ENCODE data around the gene OGDH. TPM values are rescaled to one million over a fixed set of nuclear protein-coding genes. Genes with fewer than 3 reads are reported as not detected.

OGDH gene
- total and polyA plus RNA-seq, 2 experiments from 2014 or later = 13.5 to 76.9 TPM

Other genes starting within 250 kb of the OGDH start
- 42.7 and 52.9 TPM in 2 replicates for gene NUDCD3, start 116.0 kb upstream of the OGDH start, total RNA-seq (2014; rRNA removed; shearing (Covaris generic))
- 35.0 and 35.7 TPM in 2 replicates for gene NUDCD3, start 116.0 kb upstream of the OGDH start, polyA plus RNA-seq (2016; fragmentation: Nextera tagmentation; extraction: Ambion mirVana)
- not detected in 2 replicates for gene NPC1L1, start 65.3 kb upstream of the OGDH start, total RNA-seq (2014; rRNA removed; shearing (Covaris generic))
- gene NPC1L1, start 65.3 kb upstream of the OGDH start, polyA plus RNA-seq (2016; fragmentation: Nextera tagmentation; extraction: Ambion mirVana) = 0.03 and 0.05 TPM in 2 replicates
- 70.5 and 72.3 TPM in 2 replicates for gene DDX56, start 32.7 kb upstream of the OGDH start, total RNA-seq (2014; rRNA removed; shearing (Covaris generic))
- gene DDX56, start 32.7 kb upstream of the OGDH start, polyA plus RNA-seq (2016; fragmentation: Nextera tagmentation; extraction: Ambion mirVana) = 43.9 and 44.1 TPM in 2 replicates
- 75.1 and 98.5 TPM in 2 replicates for gene TMED4, start 24.4 kb upstream of the OGDH start, total RNA-seq (2014; rRNA removed; shearing (Covaris generic))
- gene TMED4, start 24.4 kb upstream of the OGDH start, polyA plus RNA-seq (2016; fragmentation: Nextera tagmentation; extraction: Ambion mirVana) = 41.8 and 43.5 TPM in 2 replicates
- 30.4 and 46.1 TPM in 2 replicates for gene ZMIZ2, start 142.2 kb downstream of the OGDH start, total RNA-seq (2014; rRNA removed; shearing (Covaris generic))
- 15.2 and 15.5 TPM in 2 replicates for gene ZMIZ2, start 142.2 kb downstream of the OGDH start, polyA plus RNA-seq (2016; fragmentation: Nextera tagmentation; extraction: Ambion mirVana)
- gene PPIA, start 190.1 kb downstream of the OGDH start, total RNA-seq (2014; rRNA removed; shearing (Covaris generic)) = 4,367 and 4,717 TPM in 2 replicates
- 6,375 and 6,524 TPM in 2 replicates for gene PPIA, start 190.1 kb downstream of the OGDH start, polyA plus RNA-seq (2016; fragmentation: Nextera tagmentation; extraction: Ambion mirVana)
- gene H2AZ2, start 241.5 kb downstream of the OGDH start, total RNA-seq (2014; rRNA removed; shearing (Covaris generic)) = 215 and 219 TPM in 2 replicates
- gene H2AZ2, start 241.5 kb downstream of the OGDH start, polyA plus RNA-seq (2016; fragmentation: Nextera tagmentation; extraction: Ambion mirVana) = 388 and 390 TPM in 2 replicates

Data from GM23338 (cell line).